Ascending aorta (tissue), 2 donors: ENCODE measurements around the gene OR6B2. TPM values are rescaled to one million over a fixed set of nuclear protein-coding genes. Genes with fewer than 3 reads are reported as not detected.

ENCODE experiments used
- DNase-seq, 2 donors: peaks; one replicate each; pipeline ENCODE4 v3.0.0-alpha.2; 2019; ENCODE audit warnings: low spot score in 2 of 2
- H3K27ac ChIP-seq, 2 donors: fragments of 200-600 bp; sonication (generic); one replicate each; pipeline ENCODE4 v1.5.1; 2016 to 2017; ENCODE audit warnings: mild to moderate bottlenecking in 1 of 2
- H3K27me3 ChIP-seq: fragments of 200-600 bp; sonication (generic); one replicate; pipeline ENCODE4 v1.5.1; 2017
- H3K36me3 ChIP-seq, 2 donors: fragments of 200-600 bp; sonication (generic); one replicate each; pipeline ENCODE4 v1.5.1; 2016
- H3K4me1 ChIP-seq, 2 donors: fragments of 200-600 bp; sonication (generic); one replicate each; pipeline ENCODE4 v1.5.1; 2016 to 2017; ENCODE audit warnings: mild to moderate bottlenecking in 1 of 2
- H3K4me3 ChIP-seq, 2 donors: fragments of 200-600 bp; sonication (generic); one replicate each; pipeline ENCODE4 v1.5.1; 2016 to 2017; ENCODE audit warnings: mild to moderate bottlenecking in 1 of 2
- H3K9me3 ChIP-seq, 2 donors: fragments of 200-600 bp; sonication (generic); one replicate each; pipeline ENCODE4 v1.5.1; 2016
- intact Hi-C: fragments of 100-400 bp; cut with DNase I; formaldehyde crosslinking; loops from one replicate; pipeline ENCODE4 v1.15.1; 2023
- total RNA-seq: library from RNA; depleted of rRNA; stranded (reverse); fragments of >200 nt; gene quantifications from one replicate; pipeline ENCODE4 v1.1.0, GENCODE V29; 2016
- TF ChIP-seq, protein P1 (sequence below), 3 experiments: fragments of 200-600 bp in 2 of 3; fragments of 450-650 bp in 1 of 3; sonication (generic) in 2 of 3; IDR thresholded peaks; one replicate each; pipeline ENCODE4 v1.5.1; 2016 to 2019; ENCODE audit warnings: antibody characterized with exemption in 3 of 3, mild to moderate bottlenecking in 1 of 3, moderate library complexity in 1 of 3

Gene OR6B2
- total RNA-seq, 1 donor from 2014 or later = not detected

DNA sequence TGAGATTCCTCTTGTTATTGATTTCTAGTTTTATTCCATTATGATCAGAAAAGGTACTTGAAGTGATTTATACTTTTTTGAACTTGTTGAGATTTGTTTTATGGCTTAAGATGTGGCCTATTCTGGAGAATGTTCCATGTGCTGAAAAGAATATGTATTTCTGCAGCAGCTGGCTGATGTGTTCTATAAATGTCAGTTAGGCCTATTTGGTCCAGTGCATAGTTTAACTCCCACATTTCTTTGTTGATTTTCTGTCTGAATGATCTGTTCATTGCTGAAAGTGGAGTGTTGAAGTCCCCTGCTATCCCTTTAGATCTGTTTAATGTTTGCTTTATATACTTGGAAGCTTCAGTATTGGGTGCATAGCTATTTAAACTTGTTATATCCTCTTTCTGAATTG lies 7.1 kb upstream of the OR6B2 start:
- no peaks in the 10 kb centered on the region for H3K9me3 ChIP-seq
- TF ChIP-seq, protein P1, sequence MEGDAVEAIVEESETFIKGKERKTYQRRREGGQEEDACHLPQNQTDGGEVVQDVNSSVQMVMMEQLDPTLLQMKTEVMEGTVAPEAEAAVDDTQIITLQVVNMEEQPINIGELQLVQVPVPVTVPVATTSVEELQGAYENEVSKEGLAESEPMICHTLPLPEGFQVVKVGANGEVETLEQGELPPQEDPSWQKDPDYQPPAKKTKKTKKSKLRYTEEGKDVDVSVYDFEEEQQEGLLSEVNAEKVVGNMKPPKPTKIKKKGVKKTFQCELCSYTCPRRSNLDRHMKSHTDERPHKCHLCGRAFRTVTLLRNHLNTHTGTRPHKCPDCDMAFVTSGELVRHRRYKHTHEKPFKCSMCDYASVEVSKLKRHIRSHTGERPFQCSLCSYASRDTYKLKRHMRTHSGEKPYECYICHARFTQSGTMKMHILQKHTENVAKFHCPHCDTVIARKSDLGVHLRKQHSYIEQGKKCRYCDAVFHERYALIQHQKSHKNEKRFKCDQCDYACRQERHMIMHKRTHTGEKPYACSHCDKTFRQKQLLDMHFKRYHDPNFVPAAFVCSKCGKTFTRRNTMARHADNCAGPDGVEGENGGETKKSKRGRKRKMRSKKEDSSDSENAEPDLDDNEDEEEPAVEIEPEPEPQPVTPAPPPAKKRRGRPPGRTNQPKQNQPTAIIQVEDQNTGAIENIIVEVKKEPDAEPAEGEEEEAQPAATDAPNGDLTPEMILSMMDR (IDR thresholded peaks at IDR 0.05) = no peak
- H3K4me3 ChIP-seq = no peak overlapping the region
- DNase-seq = no peak
- H3K27ac ChIP-seq = no peak overlapping the region
- H3K27me3 ChIP-seq = no peaks in the 10 kb centered on the region
- intact Hi-C loops = no loop called here
- H3K36me3 ChIP-seq = no peaks in the 10 kb centered on the region
- H3K4me1 ChIP-seq = no peaks in the 10 kb centered on the region

DNA sequence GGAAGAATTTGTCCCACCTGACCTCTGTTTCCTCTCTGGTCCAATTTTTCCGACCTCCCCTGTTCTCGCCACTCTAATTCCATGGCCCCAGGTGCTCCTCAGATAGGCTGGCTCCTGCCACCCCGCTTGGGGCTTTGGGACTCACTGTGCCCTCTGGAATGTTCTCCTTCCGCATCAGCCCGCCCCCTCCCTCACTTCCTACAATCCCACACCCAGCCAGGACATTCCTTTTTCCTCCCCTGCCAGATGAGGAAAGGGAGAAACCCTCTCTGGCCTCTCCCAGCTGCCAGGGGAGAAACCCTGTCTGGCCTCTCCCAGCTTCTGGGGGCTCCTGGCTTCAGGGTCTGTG lies 3.1 kb upstream of the OR6B2 start:
- H3K9me3 ChIP-seq = no peaks in the 10 kb centered on the region
- H3K4me1 ChIP-seq = no peaks in the 10 kb centered on the region
- no peak overlapping the region for H3K27ac ChIP-seq
- no peak overlapping the region for H3K4me3 ChIP-seq
- H3K36me3 ChIP-seq = no peaks in the 10 kb centered on the region
- DNase-seq = no peak
- no peaks in the 10 kb centered on the region for H3K27me3 ChIP-seq
- TF ChIP-seq, protein P1 (IDR thresholded peaks at IDR 0.05) = no peak
- intact Hi-C loops = no loop called here

DNA sequence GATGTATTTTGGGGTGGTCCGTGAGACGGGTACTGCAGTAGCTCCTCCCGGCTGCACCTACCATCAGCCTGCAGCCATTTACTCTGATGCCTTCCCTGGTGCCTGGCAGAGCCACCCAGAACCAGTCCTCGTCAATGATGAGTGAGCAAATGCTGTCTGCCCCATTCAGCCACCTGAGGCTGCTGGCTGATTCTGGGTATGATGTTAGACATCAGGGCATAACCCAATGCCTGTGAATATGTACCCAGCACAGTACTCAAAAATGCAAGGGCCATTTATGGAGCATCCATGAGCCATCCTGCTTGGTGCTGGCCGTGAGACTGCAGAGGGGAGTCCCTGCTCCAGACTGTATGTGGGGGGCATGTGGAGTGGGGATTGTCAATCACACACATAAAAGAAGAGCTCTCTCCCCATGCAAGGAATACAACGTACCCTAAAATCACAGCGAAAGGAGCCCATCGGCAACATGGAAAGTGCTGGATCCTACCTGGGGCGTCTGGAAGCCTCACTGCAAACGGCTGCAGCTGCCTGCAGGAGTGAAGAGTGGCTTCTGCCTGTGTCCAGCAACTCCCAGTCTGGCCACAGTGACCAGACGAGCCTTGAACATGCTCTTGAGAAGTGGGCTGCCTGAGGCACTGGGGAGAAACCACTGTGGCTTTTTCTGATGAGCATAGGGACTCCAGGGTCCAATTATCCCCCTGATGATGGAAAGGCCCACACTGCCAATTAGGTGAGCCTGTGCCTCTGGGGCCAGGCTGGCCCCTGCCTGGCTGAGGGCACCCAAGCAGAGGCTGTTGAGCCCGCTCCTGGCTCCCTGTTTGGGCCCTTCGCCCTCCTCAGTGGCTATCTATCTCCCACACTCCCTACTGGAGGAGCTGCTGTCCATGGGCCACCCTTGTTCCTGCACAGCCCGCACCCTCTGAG lies 2.4 kb upstream of the OR6B2 start:
- intact Hi-C loops = no loop called here
- H3K9me3 ChIP-seq = no peaks in the 10 kb centered on the region
- H3K4me1 ChIP-seq = no peaks in the 10 kb centered on the region
- TF ChIP-seq, protein P1 (IDR thresholded peaks at IDR 0.05) = no peak
- no peak overlapping the region for H3K4me3 ChIP-seq
- no peak for DNase-seq
- no peak overlapping the region for H3K27ac ChIP-seq
- H3K36me3 ChIP-seq = no peaks in the 10 kb centered on the region
- H3K27me3 ChIP-seq = no peaks in the 10 kb centered on the region

DNA sequence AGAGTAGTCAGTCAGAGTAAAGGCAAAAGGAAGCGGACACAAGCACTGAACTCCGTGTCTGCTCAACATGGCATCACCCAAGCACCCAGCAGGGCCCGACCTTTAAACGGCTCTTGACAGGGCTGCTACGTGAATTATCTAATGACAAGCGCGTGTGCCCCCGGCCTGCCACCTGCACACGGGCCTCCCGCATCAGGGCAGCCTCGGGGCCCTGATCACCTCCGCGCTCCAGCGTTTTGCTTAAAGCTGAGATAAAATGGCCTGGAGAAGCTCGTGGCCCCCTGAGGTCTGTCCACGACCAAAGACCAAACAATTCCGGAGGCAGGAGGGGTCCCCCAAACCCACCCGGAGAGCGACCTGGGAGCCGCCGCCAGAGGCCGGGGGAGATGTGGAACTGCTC lies 5.5 kb downstream of the OR6B2 start:
- TF ChIP-seq, protein P1 (IDR thresholded peaks at IDR 0.05) = no peak

DNA sequence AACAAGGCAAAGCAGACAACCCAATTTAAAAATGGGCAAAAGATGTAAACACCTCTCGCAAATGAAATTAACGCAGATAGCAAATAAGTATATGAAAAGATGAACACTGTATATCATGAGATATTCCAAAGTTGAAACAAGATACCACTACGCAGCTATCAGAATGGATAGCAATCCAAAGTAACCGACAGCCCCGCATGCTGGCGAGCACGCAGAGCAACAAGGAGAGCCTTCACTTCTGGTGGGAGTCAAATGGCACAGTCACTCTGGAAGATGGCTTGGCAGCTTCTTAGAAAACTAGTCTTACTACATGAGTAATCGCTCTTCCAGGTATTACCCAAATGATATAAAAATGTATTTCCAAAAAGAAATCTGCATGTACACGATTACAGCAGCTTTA lies 6.4 kb downstream of the OR6B2 start:
- Histone ChIP-seq H3K4me3 (peak overlapping the region in 1 of 2 donors; percentile 100), H3K27me3 (no peaks in the 10 kb centered on the region), H3K9me3 (no peaks in the 10 kb centered on the region), H3K27ac (no peak overlapping the region), H3K36me3 (peaks cover 21 to 23% of the 10 kb centered on the region in 2 donors), H3K4me1 (peaks cover 0 to 10% of the 10 kb centered on the region in 2 donors)
- intact Hi-C loops = loop anchor here (10.0 kb wide), 1 partner anchor 559 kb away; no protein-coding TSS in a partner anchor
- no peak for DNase-seq
- TF ChIP-seq, protein P1 (IDR thresholded peaks at IDR 0.05) = no peak

More for the DNA sequence above, 5.5 kb downstream of the OR6B2 start:
- peak overlapping the region; percentile 97 to 98 for H3K27ac ChIP-seq
- peaks cover 16% of the 10 kb centered on the region in 2 donors for H3K36me3 ChIP-seq
- intact Hi-C loops = loop anchor here (1.0 to 10.0 kb wide), 3 partner anchors 560 to 622 kb away; partner anchors contain the start of genes CAPN10 and HDAC4
- DNase-seq = no peak
- peak overlapping the region; percentile 95 to 100 for H3K4me3 ChIP-seq
- no peaks in the 10 kb centered on the region for H3K27me3 ChIP-seq
- H3K4me1 ChIP-seq = peaks cover 0 to 10% of the 10 kb centered on the region in 2 donors
- H3K9me3 ChIP-seq = no peaks in the 10 kb centered on the region
